HG03342 (cell line): ENCODE results near the gene MED12L.

ENCODE experiments used
- ATAC-seq: cut with Tn5 transposase; IDR thresholded peaks from one replicate; pipeline ENCODE4 v1.9.1; 2021; ENCODE audit warnings: mild to moderate bottlenecking, moderate library complexity; ENCODE audit not compliant: unreplicated experiment

MED12L gene

GRCh38 chr3:151398895-151399294 is 313.4 kb downstream of the MED12L start:
- no peak for ATAC-seq

- no peak for ATAC-seq
Observed at GRCh38 chr3:151400341-151400740, 314.9 kb downstream of the MED12L start.

GRCh38 chr3:151402349-151402748 is 316.9 kb downstream of the MED12L start:
- no peak for ATAC-seq

- no peak for ATAC-seq
Observed at GRCh38 chr3:151403246-151403645, 317.8 kb downstream of the MED12L start.

- peak; percentile 62 for ATAC-seq
Observed at GRCh38 chr3:151404316-151404715, 318.9 kb downstream of the MED12L start.

GRCh38 chr3:151407928-151408327 is 322.5 kb downstream of the MED12L start:
- ATAC-seq = no peak

GRCh38 chr3:151410891-151411559 is 325.6 kb downstream of the MED12L start:
- no peak for ATAC-seq

GRCh38 chr3:151412989-151413388 is 327.5 kb downstream of the MED12L start:
- ATAC-seq = no peak

- ATAC-seq = no peak
Observed at GRCh38 chr3:151415289-151415688, 329.8 kb downstream of the MED12L start.

- ATAC-seq = no peak
Observed at GRCh38 chr3:151419806-151420205, 334.3 kb downstream of the MED12L start.

- peak; percentile 58 for ATAC-seq
Observed at GRCh38 chr3:151421938-151422337, 336.5 kb downstream of the MED12L start.

- ATAC-seq = no peak
Observed at GRCh38 chr3:151423091-151423490, 337.6 kb downstream of the MED12L start.

GRCh38 chr3:151425627-151426340 is 340.3 kb downstream of the MED12L start:
- ATAC-seq = peak; percentile 36

- ATAC-seq = peak; percentile 78
Observed at GRCh38 chr3:151426341-151426657, 340.8 kb downstream of the MED12L start.

GRCh38 chr3:151428386-151428785 is 342.9 kb downstream of the MED12L start:
- no peak for ATAC-seq

- no peak for ATAC-seq
Observed at GRCh38 chr3:151430821-151431484, 345.5 kb downstream of the MED12L start.

GRCh38 chr3:151431940-151432339 is 346.5 kb downstream of the MED12L start:
- no peak for ATAC-seq

- no peak for ATAC-seq
Observed at GRCh38 chr3:151432616-151433372, 347.3 kb downstream of the MED12L start.

- no peak for ATAC-seq
Observed at GRCh38 chr3:151434151-151434890, 348.9 kb downstream of the MED12L start.

GRCh38 chr3:151436675-151437446 is 351.4 kb downstream of the MED12L start:
- ATAC-seq = no peak
